Suprapubic skin (tissue), 4 donors: ENCODE data around the gene VWF.

Experiments used
- CTCF ChIP-seq, 2 donors: fragments of 200-600 bp in 1 of 2; fragments of 450-650 bp in 1 of 2; sonication (generic) in 1 of 2; IDR thresholded peaks; one replicate each; pipeline ENCODE4 v1.5.1; 2016 to 2019; ENCODE audit warnings: antibody characterized with exemption in 2 of 2, mild to moderate bottlenecking in 1 of 2, moderate library complexity in 1 of 2
- EP300 ChIP-seq: sonication (generic); formaldehyde crosslinking; IDR thresholded peaks from one replicate; pipeline ENCODE4 v1.6.1; 2017; ENCODE audit warnings: antibody characterized with exemption
- POLR2AphosphoS5 ChIP-seq, 3 donors: sonication (generic); formaldehyde crosslinking; IDR thresholded peaks; one replicate each; pipeline ENCODE4 v1.6.1; 2017; ENCODE audit warnings: antibody characterized with exemption in 3 of 3

GRCh38 chr12:5973461-5974115, 150.9 kb downstream of the VWF start:
- TF ChIP-seq POLR2AphosphoS5 (IDR thresholded peaks at IDR 0.05) (no peak), CTCF (IDR thresholded peaks at IDR 0.05) (no peak), EP300 (no peak)
